Adipocyte (in vitro differentiated cells): Measurements from ENCODE around the gene ANK2.

ENCODE experiments used
- DNase-seq: peaks from one replicate; pipeline ENCODE4 v3.0.0-alpha.2; 2015; ENCODE audit warnings: low read depth
- H3K27me3 ChIP-seq: replicated peaks from 2 replicates; pipeline ENCODE4 v1.7.0; 2013; ENCODE audit warnings: mild to moderate bottlenecking, low read length, moderate library complexity; ENCODE audit not compliant: control insufficient read depth, insufficient read depth
- H3K36me3 ChIP-seq: 2 replicates; pipeline ENCODE4 v1.7.0; 2013; ENCODE audit warnings: low read length, mild to moderate bottlenecking, moderate library complexity; ENCODE audit not compliant: control insufficient read depth, insufficient read depth, severe bottlenecking
- H3K4me1 ChIP-seq: 2 replicates; pipeline ENCODE4 v1.7.0; 2013; ENCODE audit warnings: mild to moderate bottlenecking, low read length, moderate library complexity; ENCODE audit not compliant: control insufficient read depth, insufficient read depth
- H3K4me3 ChIP-seq: 2 replicates; pipeline ENCODE4 v1.7.0; 2013; ENCODE audit warnings: mild to moderate bottlenecking, low read length, moderate library complexity
- H3K9ac ChIP-seq: 2 replicates; pipeline ENCODE4 v1.7.0; 2013; ENCODE audit warnings: mild to moderate bottlenecking, low read length, moderate library complexity
- H3K9me3 ChIP-seq: 2 replicates; pipeline ENCODE4 v1.7.0; 2013; ENCODE audit warnings: mild to moderate bottlenecking, low read length, moderate library complexity; ENCODE audit not compliant: control insufficient read depth

ANK2 gene

DNA sequence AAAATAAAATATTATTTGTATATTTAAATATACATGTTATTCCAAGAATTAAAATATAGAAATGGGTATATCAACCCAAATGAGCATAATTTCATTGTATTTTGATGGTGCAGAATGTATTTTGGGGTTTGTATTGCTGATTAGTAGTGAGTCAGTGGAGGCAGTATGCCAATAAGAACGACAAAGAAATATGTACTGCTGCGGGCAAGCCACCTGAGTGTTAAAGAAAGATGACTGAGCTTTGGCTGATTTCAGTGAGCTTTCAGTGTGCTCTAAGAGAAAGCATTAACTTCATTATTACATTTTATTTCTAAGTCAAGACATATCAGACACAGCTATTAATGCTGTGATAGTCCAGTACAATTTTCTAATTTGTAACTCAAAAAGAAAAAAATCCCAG lies 297.8 kb downstream of the ANK2 start:
- H3K4me1 ChIP-seq = no peaks in the 10 kb centered on the region
- no peaks in the 10 kb centered on the region for H3K9me3 ChIP-seq
- DNase-seq = no peak
- H3K9ac ChIP-seq = no peak overlapping the region
- H3K36me3 ChIP-seq = peaks cover 89% of the 10 kb centered on the region
- H3K4me3 ChIP-seq = no peak overlapping the region
- H3K27me3 ChIP-seq = no peaks in the 10 kb centered on the region

DNA sequence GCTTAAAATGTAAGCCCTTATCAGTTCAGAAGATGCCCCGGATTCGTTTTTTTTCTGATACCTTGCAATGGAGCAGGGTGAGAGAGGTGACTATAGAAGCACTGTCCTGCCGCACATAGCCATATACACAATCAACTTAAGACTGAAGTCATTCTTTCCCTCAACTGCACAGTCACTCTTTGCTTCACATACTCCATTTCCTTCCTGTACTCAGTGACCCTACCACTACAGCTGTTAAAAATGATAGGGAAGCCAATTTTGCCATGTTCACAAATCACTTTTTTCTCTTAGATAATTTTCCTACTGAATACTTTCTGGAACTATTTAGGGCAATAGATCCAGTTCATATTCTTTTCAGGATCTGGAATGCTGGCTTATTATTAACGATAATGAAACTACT lies 300.0 kb downstream of the ANK2 start:
- DNase-seq = no peak

DNA sequence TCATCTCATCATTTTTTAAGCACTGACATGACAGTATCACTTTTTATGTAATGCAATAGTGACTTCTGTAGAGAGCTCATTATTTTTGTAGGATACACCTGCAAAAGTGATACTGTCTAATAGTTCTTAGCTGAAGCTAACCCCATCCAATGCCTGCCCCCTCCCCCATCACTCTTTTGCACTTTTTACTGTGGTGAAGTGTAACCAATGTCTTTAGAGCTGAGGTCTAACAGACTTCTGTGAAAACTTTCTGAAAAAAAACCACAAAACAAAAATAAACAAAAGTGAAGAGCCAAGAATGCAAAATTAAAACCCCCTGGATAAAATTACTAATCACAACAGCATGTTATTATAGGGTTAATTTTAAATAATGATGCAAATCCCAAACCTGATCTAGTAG lies 301.1 kb downstream of the ANK2 start:
- no peak for DNase-seq
- peaks cover 7% of the 10 kb centered on the region for H3K4me1 ChIP-seq
- peaks cover 81% of the 10 kb centered on the region for H3K36me3 ChIP-seq
- H3K27me3 ChIP-seq = no peaks in the 10 kb centered on the region
- H3K9me3 ChIP-seq = no peaks in the 10 kb centered on the region
- no peak overlapping the region for H3K4me3 ChIP-seq
- no peak overlapping the region for H3K9ac ChIP-seq

More for the DNA sequence above, 300.0 kb downstream of the ANK2 start:
- no peaks in the 10 kb centered on the region for H3K27me3 ChIP-seq
- no peaks in the 10 kb centered on the region for H3K9me3 ChIP-seq
- H3K36me3 ChIP-seq = peaks cover 87% of the 10 kb centered on the region
- no peaks in the 10 kb centered on the region for H3K4me1 ChIP-seq
- H3K9ac ChIP-seq = no peak overlapping the region
- no peak overlapping the region for H3K4me3 ChIP-seq

DNA sequence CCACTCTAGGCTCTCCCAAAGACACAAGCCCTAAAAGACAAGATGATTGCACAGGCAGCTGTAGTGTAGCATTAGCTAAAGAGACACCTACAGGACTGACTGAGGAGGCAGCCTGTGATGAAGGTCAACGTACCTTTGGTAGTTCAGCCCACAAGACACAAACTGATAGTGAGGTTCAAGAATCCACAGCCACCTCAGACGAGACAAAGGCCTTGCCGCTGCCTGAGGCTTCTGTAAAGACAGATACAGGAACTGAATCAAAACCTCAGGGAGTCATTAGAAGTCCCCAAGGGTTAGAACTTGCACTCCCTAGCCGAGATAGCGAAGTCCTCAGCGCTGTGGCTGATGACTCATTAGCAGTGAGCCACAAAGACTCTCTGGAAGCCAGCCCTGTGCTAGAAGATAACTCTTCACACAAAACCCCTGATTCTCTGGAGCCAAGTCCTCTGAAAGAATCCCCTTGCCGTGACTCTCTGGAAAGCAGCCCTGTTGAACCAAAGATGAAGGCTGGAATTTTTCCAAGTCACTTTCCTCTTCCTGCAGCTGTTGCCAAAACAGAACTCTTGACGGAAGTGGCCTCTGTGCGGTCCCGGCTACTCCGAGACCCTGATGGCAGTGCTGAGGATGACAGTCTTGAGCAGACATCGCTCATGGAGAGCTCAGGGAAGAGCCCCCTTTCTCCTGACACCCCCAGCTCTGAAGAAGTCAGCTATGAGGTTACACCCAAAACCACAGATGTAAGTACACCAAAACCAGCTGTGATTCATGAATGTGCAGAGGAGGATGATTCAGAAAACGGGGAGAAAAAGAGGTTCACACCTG lies 306.3 kb downstream of the ANK2 start:
- peak overlapping the region; percentile 23 for H3K4me3 ChIP-seq
- peaks cover 8% of the 10 kb centered on the region for H3K9me3 ChIP-seq
- DNase-seq = peak; percentile 39
- peaks cover 57% of the 10 kb centered on the region for H3K36me3 ChIP-seq
- no peak overlapping the region for H3K9ac ChIP-seq
- H3K27me3 ChIP-seq = no peaks in the 10 kb centered on the region
- H3K4me1 ChIP-seq = peaks cover 13% of the 10 kb centered on the region

DNA sequence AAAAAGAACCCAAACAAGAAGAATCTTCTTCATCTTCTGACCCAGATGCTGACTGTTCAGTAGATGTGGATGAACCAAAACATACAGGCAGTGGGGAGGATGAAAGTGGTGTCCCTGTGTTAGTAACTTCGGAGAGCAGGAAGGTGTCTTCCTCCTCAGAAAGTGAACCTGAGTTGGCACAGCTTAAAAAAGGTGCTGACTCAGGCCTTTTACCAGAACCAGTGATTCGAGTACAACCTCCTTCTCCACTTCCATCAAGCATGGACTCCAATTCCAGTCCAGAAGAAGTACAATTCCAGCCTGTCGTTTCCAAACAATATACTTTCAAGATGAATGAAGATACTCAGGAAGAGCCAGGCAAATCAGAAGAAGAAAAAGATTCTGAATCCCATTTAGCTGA lies 307.0 kb downstream of the ANK2 start:
- Histone ChIP-seq H3K27me3 (no peaks in the 10 kb centered on the region), H3K4me1 (peaks cover 13% of the 10 kb centered on the region), H3K9me3 (peaks cover 8% of the 10 kb centered on the region), H3K4me3 (no peak overlapping the region), H3K9ac (no peak overlapping the region), H3K36me3 (peaks cover 58% of the 10 kb centered on the region)
- no peak for DNase-seq

DNA sequence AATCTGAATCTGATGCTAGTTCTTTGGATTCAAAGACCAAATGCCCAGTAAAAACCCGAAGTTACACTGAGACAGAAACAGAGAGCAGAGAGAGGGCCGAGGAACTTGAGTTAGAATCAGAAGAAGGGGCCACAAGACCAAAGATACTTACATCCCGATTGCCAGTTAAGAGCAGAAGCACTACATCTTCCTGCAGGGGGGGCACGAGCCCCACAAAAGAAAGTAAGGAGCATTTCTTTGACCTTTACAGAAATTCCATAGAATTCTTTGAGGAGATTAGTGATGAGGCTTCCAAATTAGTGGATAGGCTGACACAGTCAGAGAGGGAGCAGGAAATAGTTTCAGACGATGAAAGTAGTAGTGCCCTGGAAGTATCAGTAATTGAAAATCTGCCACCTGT lies 309.3 kb downstream of the ANK2 start:
- Histone ChIP-seq H3K27me3 (no peaks in the 10 kb centered on the region), H3K36me3 (peaks cover 61% of the 10 kb centered on the region), H3K9ac (no peak overlapping the region), H3K4me1 (peaks cover 13% of the 10 kb centered on the region), H3K4me3 (no peak overlapping the region), H3K9me3 (peaks cover 8% of the 10 kb centered on the region)
- DNase-seq = no peak

DNA sequence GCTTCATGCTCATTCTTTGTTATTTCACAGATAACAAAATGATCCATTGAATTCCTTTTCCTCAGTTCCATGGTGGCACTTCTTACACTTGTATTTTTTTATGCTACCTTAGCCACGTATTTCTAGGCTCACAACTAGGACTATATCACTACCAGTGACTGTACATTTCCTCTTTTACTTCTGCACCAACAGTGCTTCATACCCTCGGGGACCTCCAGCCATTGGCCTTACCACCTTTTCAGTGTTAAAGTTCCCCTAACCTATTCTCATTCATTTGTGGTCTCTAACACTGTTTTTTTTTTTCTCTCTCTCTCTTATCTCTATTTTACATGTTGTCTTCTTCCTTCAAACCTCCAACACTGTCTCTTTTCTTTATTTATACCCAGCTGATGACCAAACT lies 315.9 kb downstream of the ANK2 start:
- Histone ChIP-seq H3K27me3 (no peaks in the 10 kb centered on the region), H3K4me1 (no peaks in the 10 kb centered on the region), H3K9ac (no peak overlapping the region), H3K9me3 (no peaks in the 10 kb centered on the region), H3K36me3 (peaks cover 97% of the 10 kb centered on the region), H3K4me3 (no peak overlapping the region)
- DNase-seq = no peak

DNA sequence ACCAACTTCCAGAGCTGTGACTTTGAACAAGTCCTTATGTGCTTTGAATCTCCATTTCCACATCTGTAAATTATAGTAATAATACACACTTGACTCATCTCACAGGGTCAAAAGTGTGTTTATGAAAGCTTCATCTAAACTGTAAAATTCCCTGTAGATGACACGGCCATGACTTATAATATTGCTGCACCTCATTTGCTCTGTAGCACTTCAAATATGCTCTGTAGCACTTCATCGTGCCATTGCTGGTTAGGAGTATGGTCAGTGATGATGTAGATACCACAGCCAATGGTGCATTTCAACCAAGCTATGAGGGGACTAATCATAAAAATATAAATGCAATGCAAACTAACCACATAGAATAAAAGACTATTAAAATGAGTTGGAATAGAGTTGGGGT lies 318.6 kb downstream of the ANK2 start:
- Histone ChIP-seq H3K36me3 (peaks cover 84% of the 10 kb centered on the region), H3K4me3 (no peak overlapping the region), H3K27me3 (no peaks in the 10 kb centered on the region), H3K4me1 (peaks cover 11% of the 10 kb centered on the region), H3K9me3 (no peaks in the 10 kb centered on the region), H3K9ac (no peak overlapping the region)
- DNase-seq = peak; percentile 18

DNA sequence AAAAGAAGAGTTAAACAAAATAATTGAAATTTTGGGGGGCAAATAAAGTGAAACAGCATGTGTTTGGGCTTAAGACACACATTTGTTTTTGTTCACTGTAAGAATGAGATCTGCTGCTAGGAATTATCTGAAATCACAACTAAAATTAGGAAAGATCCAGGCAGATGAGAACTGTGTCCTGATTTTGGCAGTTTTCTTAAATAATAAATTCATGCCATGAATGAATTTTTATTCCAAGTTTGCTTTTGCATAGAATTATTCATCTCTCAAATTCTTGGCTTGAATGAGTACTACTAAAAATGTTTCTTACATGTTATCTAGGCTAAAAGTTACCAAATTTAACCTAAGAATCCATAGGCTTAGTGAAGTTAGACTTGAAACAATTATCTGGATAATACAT lies 321.7 kb downstream of the ANK2 start:
- no peaks in the 10 kb centered on the region for H3K27me3 ChIP-seq
- H3K9ac ChIP-seq = no peak overlapping the region
- peaks cover 79% of the 10 kb centered on the region for H3K36me3 ChIP-seq
- peaks cover 11% of the 10 kb centered on the region for H3K4me1 ChIP-seq
- no peaks in the 10 kb centered on the region for H3K9me3 ChIP-seq
- H3K4me3 ChIP-seq = no peak overlapping the region
- DNase-seq = no peak

DNA sequence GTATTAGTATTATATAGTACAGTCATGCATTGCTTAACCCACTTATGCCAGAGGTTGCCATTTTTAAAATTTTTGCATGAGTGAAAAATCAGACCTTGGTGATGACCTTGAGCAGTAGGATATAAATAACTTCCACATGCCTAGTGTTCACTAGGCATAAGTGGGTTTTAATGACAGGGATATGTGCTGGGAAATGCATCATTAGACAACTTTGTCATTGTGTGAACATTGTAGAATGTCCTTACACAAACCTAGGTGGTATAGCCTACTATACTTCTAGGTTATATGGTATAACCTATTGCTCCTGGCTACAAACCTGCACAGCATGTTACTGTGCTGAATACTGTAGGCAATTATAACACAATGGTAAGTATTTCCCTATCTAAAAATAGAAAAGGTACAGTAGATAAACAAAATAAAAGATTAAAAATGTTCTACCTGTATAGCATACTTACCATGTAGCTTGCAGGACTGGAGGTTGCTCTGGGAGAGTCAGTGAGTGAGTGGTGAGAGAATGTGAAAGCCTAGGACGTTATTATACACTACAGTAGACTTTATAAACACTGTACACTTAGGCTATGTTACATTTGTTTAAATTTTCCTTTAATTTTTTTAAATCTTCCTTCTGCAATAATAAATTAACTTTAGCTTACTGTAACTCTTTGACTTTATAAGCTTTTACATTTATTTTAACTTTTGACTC lies 326.7 kb downstream of the ANK2 start:
- Histone ChIP-seq H3K9ac (no peak overlapping the region), H3K4me3 (no peak overlapping the region), H3K27me3 (no peaks in the 10 kb centered on the region), H3K4me1 (peaks cover 5% of the 10 kb centered on the region), H3K9me3 (no peaks in the 10 kb centered on the region), H3K36me3 (peaks cover 77% of the 10 kb centered on the region)
- DNase-seq = no peak

DNA sequence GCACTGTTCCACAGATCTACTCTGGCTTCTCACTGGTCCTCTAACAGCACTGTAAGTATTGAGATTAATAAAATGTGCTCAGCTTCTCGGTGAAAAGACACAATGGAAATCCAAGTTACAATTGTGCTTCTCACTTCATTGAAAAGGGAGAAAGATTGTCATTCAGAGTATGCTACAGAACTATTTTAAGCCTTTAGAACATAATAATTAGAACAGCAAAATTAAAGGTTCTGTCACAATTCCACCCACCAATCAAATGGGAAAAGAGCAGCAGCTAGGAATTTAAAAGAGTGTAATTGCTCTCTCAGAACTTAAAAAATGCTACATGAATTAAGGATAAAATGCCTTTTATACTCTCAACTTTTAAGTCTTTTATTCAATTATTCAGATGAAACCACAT lies 329.4 kb downstream of the ANK2 start:
- H3K36me3 ChIP-seq = peaks cover 70% of the 10 kb centered on the region

More for the DNA sequence above, 329.4 kb downstream of the ANK2 start:
- Histone ChIP-seq H3K4me3 (no peak overlapping the region), H3K9me3 (no peaks in the 10 kb centered on the region), H3K4me1 (peaks cover 21% of the 10 kb centered on the region), H3K9ac (no peak overlapping the region), H3K27me3 (no peaks in the 10 kb centered on the region)
- DNase-seq = no peak
